Measurements from ENCODE around the gene MEIKIN. TPM values are rescaled to one million over a fixed set of nuclear protein-coding genes. Genes with fewer than 3 reads are reported as not detected.

MEIKIN gene
- total and polyA plus RNA-seq, 2 experiments from 2014 or later: not detected

- TF ChIP-seq ZNF462 (CRISPR knock-in tag; IDR thresholded peaks at IDR 0.05): no peak
- no peak for TF ChIP-seq NANOG (IDR thresholded peaks at IDR 0.05; ENCODE audit: borderline replicate concordance)
Observed at GRCh38 chr5:131950706-131951105, 5.2 kb upstream of the MEIKIN start (continued).

DNA sequence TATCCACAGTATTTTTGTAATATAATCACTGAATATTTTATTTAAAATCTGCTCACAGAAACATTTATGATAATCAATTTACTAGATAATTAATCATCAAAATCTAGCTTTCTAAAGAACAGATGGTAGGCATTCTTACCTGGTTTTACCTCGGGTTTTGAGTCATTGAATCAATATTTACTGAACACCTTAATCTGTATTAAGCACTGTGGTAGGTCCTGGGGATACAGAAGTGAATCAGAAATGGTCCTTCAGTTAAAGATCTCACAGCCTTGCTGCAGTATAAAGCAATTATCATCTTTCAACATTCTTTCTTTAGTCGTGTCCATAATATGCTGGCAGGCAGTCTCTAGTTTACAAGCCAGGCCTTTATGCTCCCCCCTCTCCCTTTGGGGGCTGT, 2.0 kb upstream of the MEIKIN start:
- Histone ChIP-seq H3K4me3 (no peak overlapping the region), H3K4me2 (no peak overlapping the region), H3F3A (replicated peaks; ENCODE audit: low read depth) (no peaks in the 10 kb centered on the region), H4K20me1 (replicated peaks; ENCODE audit: insufficient read depth) (no peaks in the 10 kb centered on the region), H3K36me3 (ENCODE audit: insufficient read depth) (no peaks in the 10 kb centered on the region), H3K9me2 (ENCODE audit: insufficient read depth) (no peaks in the 10 kb centered on the region), H3K27ac (ENCODE audit: low read depth) (no peak overlapping the region), H3K4me1 (ENCODE audit: insufficient read depth) (no peaks in the 10 kb centered on the region), H2AFZ (no peak overlapping the region), H3K79me2 (replicated peaks; ENCODE audit: insufficient read depth) (no peaks in the 10 kb centered on the region), H3K27me3 (ENCODE audit: insufficient read depth) (no peaks in the 10 kb centered on the region)
- Mint-ChIP-seq H3K27me3 (ENCODE audit: insufficient read depth, low read depth, poor library complexity) (peaks cover 5% of the 10 kb centered on the region), H3K9me3 (no peaks in the 10 kb centered on the region), H3K4me3 (no peak overlapping the region), H3K27ac (no peak overlapping the region), H3K4me1 (no peaks in the 10 kb centered on the region), H3K36me3 (ENCODE audit: low read depth) (no peaks in the 10 kb centered on the region)
- no peak for ATAC-seq
- TF ChIP-seq POLR2AphosphoS5 (IDR thresholded peaks at IDR 0.05; ENCODE audit: low read depth): no peak
- TF ChIP-seq NANOG (IDR thresholded peaks at IDR 0.05; ENCODE audit: borderline replicate concordance): no peak
- no peak for DNase-seq (ENCODE audit: low spot score)
